VCaP (cell line): ENCODE data around the gene NME9.

Experiments used
- H3K27ac ChIP-seq: fragments of 450-650 bp; 2 replicates; pipeline ENCODE4 v1.5.1; 2017
- CTCF ChIP-seq: fragments of 450-650 bp; conservative IDR thresholded peaks from 2 replicates; pipeline ENCODE4 v1.5.1; 2017; ENCODE audit warnings: mild to moderate bottlenecking, moderate library complexity

Gene NME9

GRCh38 chr3:138271189-138271794 is 58.4 kb downstream of the NME9 start:
- no peak overlapping the region for H3K27ac ChIP-seq
- no peak for TF ChIP-seq CTCF

- no peak overlapping the region for H3K27ac ChIP-seq
These were observed 59.4 kb downstream of the NME9 start for GRCh38 chr3:138270245-138270644.

GRCh38 chr3:138267083-138267482 is 62.6 kb downstream of the NME9 start:
- no peak for TF ChIP-seq CTCF
- no peak overlapping the region for H3K27ac ChIP-seq

More at GRCh38 chr3:138270245-138270644, 59.4 kb downstream of the NME9 start:
- peak; percentile 34; the same call in 1 of the 2 replicates for TF ChIP-seq CTCF

GRCh38 chr3:138265745-138266144 is 63.9 kb downstream of the NME9 start:
- H3K27ac ChIP-seq: no peak overlapping the region
- TF ChIP-seq CTCF: no peak

- TF ChIP-seq CTCF: peak; percentile 29; the same call in 1 of the 2 replicates
- no peak overlapping the region for H3K27ac ChIP-seq
These were observed 66.5 kb downstream of the NME9 start for GRCh38 chr3:138263104-138263503.

GRCh38 chr3:138260611-138261010 is 69.0 kb downstream of the NME9 start:
- TF ChIP-seq CTCF: no peak
- H3K27ac ChIP-seq: no peak overlapping the region

- no peak for TF ChIP-seq CTCF
- no peak overlapping the region for H3K27ac ChIP-seq
These were observed 70.5 kb downstream of the NME9 start for GRCh38 chr3:138259126-138259525.
